Measurements from ENCODE around the gene ZNF611. TPM values are rescaled to one million over a fixed set of nuclear protein-coding genes. Genes with fewer than 3 reads are reported as not detected.

The ZNF611 gene
- total and polyA plus RNA-seq, 2 of the 13 experiments (the other 11 are each of a cell fraction or from before 2014, with no cell fraction given) = 2.7 to 4.1 TPM

GRCh38 chr19:52734893-52735661 lies at the start of gene ZNF611 (continued):
- TF ChIP-seq JDP2 (CRISPR knock-in tag; IDR thresholded peaks at IDR 0.05; ENCODE audit: borderline replicate concordance) (no peak), ZMYM3 (CRISPR knock-in tag; IDR thresholded peaks at IDR 0.05) (no peak), PBX2 (CRISPR knock-in tag; IDR thresholded peaks at IDR 0.05) (no peak), ZNF7 (CRISPR knock-in tag; IDR thresholded peaks at IDR 0.05) (no peak), ZNF510 (CRISPR knock-in tag; IDR thresholded peaks at IDR 0.05; ENCODE audit: low read depth) (no peak), ISX (CRISPR knock-in tag; conservative IDR thresholded peaks at IDR 0.05) (no peak), PITX1 (CRISPR knock-in tag; IDR thresholded peaks at IDR 0.05) (0 out of 2 replicates have a peak, but pooled peaks have one; percentile 14), KDM2A (CRISPR knock-in tag; IDR thresholded peaks at IDR 0.05; ENCODE audit: borderline replicate concordance, low read depth) (no peak), ZNF790 (CRISPR knock-in tag; IDR thresholded peaks at IDR 0.05; ENCODE audit: borderline replicate concordance) (no peak), SOX6 (IDR thresholded peaks at IDR 0.05) (no peak), SOX6 (CRISPR knock-in tag; IDR thresholded peaks at IDR 0.05) (peak; percentile 25; the same call in 1 of the 2 replicates), MIXL1 (CRISPR knock-in tag; IDR thresholded peaks at IDR 0.05) (no peak), SYNCRIP (IDR thresholded peaks at IDR 0.05; ENCODE audit: insufficient read depth, low read depth, low read length) (no peak), ZNF607 (CRISPR knock-in tag; IDR thresholded peaks at IDR 0.05; ENCODE audit: borderline replicate concordance) (no peak), BRD4 (CRISPR knock-in tag; IDR thresholded peaks at IDR 0.05) (no peak), NR1H2 (CRISPR knock-in tag; IDR thresholded peaks at IDR 0.05; ENCODE audit: borderline replicate concordance, low read depth) (no peak), ZNF713 (CRISPR knock-in tag; IDR thresholded peaks at IDR 0.05) (no peak), ZNF605 (CRISPR knock-in tag; IDR thresholded peaks at IDR 0.05) (no peak), SIN3A (IDR thresholded peaks at IDR 0.05; ENCODE audit: borderline replicate concordance, low read depth, low read length) (no peak), ZNF879 (CRISPR knock-in tag; IDR thresholded peaks at IDR 0.05) (no peak), ZNF614 (CRISPR knock-in tag; IDR thresholded peaks at IDR 0.05; ENCODE audit: borderline replicate concordance) (no peak), YY1 (IDR thresholded peaks at IDR 0.05; ENCODE audit: insufficient read depth, insufficient replicate concordance, low read depth, low read length) (no peak)
- TF ChIP-seq, protein P1, sequence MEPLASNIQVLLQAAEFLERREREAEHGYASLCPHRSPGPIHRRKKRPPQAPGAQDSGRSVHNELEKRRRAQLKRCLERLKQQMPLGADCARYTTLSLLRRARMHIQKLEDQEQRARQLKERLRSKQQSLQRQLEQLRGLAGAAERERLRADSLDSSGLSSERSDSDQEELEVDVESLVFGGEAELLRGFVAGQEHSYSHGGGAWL (CRISPR knock-in tag; IDR thresholded peaks at IDR 0.05) = no peak
- TF ChIP-seq, protein P2, sequence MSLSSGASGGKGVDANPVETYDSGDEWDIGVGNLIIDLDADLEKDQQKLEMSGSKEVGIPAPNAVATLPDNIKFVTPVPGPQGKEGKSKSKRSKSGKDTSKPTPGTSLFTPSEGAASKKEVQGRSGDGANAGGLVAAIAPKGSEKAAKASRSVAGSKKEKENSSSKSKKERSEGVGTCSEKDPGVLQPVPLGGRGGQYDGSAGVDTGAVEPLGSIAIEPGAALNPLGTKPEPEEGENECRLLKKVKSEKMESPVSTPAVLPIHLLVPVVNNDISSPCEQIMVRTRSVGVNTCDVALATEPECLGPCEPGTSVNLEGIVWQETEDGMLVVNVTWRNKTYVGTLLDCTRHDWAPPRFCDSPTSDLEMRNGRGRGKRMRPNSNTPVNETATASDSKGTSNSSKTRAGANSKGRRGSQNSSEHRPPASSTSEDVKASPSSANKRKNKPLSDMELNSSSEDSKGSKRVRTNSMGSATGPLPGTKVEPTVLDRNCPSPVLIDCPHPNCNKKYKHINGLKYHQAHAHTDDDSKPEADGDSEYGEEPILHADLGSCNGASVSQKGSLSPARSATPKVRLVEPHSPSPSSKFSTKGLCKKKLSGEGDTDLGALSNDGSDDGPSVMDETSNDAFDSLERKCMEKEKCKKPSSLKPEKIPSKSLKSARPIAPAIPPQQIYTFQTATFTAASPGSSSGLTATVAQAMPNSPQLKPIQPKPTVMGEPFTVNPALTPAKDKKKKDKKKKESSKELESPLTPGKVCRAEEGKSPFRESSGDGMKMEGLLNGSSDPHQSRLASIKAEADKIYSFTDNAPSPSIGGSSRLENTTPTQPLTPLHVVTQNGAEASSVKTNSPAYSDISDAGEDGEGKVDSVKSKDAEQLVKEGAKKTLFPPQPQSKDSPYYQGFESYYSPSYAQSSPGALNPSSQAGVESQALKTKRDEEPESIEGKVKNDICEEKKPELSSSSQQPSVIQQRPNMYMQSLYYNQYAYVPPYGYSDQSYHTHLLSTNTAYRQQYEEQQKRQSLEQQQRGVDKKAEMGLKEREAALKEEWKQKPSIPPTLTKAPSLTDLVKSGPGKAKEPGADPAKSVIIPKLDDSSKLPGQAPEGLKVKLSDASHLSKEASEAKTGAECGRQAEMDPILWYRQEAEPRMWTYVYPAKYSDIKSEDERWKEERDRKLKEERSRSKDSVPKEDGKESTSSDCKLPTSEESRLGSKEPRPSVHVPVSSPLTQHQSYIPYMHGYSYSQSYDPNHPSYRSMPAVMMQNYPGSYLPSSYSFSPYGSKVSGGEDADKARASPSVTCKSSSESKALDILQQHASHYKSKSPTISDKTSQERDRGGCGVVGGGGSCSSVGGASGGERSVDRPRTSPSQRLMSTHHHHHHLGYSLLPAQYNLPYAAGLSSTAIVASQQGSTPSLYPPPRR (CRISPR knock-in tag; IDR thresholded peaks at IDR 0.05; ENCODE audit: borderline replicate concordance) = no peak

Measured in HepG2 (cell line).